ENCODE measurements around the gene SLC22A3.

The SLC22A3 gene

DNA sequence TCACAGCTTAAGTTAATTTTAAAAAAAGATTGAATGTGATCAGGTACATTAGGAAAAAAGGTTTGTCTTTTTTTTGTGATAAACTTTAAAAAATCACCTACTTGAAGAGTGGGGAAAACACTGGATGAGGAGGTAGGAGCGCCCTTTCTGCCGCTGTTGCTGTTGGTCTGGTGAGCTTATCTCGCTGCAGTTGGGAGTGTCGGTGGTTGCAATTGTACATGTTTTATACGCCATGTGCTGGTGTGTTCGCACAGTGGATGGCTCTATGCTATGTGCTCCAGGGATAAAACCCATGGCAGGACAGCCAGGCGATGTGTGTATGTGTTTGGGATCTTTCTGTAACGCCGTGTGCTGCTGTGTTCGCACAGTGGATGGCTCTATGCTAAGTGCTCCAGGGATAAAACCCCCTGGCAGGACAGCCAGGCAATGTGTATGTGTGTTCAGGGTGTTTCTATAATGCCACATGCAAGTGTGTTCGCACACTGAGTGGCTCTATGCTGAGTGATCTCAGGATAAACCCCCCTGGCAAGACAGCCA is 1.7 kb downstream of the SLC22A3 start:
- Histone ChIP-seq H3K27ac (ENCODE audit: low read depth, low read length) (no peak overlapping the region), H3K9me3 (ENCODE audit: control insufficient read depth, insufficient read depth, low read length) (peaks cover 5% of the 10 kb centered on the region; the same call in 1 of the 2 replicates), H3K4me1 (ENCODE audit: control insufficient read depth, low read length) (no peaks in the 10 kb centered on the region), H3K79me2 (ENCODE audit: control insufficient read depth, low read length) (no peaks in the 10 kb centered on the region), H3K27me3 (ENCODE audit: control insufficient read depth, low read length) (no peaks in the 10 kb centered on the region), H3K4me3 (ENCODE audit: low read length) (no peak overlapping the region), H3F3A (ENCODE audit: control insufficient read depth, insufficient read depth) (no peaks in the 10 kb centered on the region), H4K20me1 (ENCODE audit: control insufficient read depth, insufficient read depth, low read depth, low read length) (no peaks in the 10 kb centered on the region), H3K9me2 (replicated peaks; ENCODE audit: control insufficient read depth, low read length) (no peaks in the 10 kb centered on the region), H3K4me2 (ENCODE audit: low read length) (no peak overlapping the region), H3K36me3 (ENCODE audit: control insufficient read depth, low read length) (no peaks in the 10 kb centered on the region)
- TF ChIP-seq EZH2phosphoT487 (IDR thresholded peaks at IDR 0.05; ENCODE audit: borderline replicate concordance, low read length): no peak
- TF ChIP-seq, protein P1, sequence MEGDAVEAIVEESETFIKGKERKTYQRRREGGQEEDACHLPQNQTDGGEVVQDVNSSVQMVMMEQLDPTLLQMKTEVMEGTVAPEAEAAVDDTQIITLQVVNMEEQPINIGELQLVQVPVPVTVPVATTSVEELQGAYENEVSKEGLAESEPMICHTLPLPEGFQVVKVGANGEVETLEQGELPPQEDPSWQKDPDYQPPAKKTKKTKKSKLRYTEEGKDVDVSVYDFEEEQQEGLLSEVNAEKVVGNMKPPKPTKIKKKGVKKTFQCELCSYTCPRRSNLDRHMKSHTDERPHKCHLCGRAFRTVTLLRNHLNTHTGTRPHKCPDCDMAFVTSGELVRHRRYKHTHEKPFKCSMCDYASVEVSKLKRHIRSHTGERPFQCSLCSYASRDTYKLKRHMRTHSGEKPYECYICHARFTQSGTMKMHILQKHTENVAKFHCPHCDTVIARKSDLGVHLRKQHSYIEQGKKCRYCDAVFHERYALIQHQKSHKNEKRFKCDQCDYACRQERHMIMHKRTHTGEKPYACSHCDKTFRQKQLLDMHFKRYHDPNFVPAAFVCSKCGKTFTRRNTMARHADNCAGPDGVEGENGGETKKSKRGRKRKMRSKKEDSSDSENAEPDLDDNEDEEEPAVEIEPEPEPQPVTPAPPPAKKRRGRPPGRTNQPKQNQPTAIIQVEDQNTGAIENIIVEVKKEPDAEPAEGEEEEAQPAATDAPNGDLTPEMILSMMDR (IDR thresholded peaks at IDR 0.05; ENCODE audit: low read depth, low read length, poor library complexity, severe bottlenecking): no peak

DNA sequence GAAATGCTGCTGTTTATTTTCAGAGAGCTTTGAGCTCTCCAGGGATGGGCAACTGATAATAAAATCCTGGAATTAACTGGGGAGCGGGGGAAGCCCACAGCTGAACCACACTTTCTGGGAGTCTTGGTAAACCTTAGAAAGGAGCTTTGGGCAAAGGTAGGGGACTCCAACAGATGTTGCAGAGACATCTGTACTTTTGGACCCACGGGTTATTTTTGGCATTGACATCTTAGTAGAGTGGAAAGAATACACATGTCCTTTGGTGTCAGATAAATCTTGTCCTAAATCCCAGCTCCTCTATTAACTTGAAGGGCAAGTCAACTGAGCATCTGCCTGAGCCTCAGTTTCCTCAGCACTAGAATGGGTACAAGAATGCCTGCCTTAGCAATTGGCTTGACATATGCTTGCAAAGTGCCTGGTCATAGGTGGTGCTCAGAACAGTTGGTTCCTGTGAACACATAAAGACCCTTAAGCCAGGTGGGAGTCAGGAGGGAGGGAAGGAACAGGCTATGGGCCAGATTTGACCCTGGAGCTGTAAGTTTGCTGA is 5.8 kb downstream of the SLC22A3 start:
- no peak overlapping the region for H3K4me3 ChIP-seq (ENCODE audit: low read length)

DNA sequence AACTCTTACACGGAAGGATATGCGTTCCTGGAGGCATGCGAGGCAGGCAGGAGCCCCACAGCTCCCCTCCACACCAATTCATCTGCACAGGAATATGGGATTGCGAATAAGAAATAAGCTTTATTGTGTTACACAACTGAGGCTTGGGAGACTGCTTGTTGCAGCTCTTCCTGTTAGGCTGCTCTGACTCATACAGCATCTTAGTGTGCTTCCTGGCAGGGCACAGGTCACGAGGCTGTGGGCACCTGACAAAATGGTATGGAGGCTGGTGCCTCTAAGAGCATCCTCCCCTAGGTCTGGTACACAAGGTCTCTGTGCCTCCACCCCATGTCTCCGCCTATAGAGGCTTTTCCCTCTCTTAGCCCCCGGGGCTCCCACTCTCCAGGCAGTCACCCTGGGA is 6.8 kb downstream of the SLC22A3 start:
- H3K4me2 ChIP-seq (ENCODE audit: low read length): no peak overlapping the region
- TF ChIP-seq, protein P1 (IDR thresholded peaks at IDR 0.05; ENCODE audit: low read depth, low read length, poor library complexity, severe bottlenecking): no peak
- no peak for TF ChIP-seq EZH2phosphoT487 (IDR thresholded peaks at IDR 0.05; ENCODE audit: borderline replicate concordance, low read length)
- no peaks in the 10 kb centered on the region for H3K4me1 ChIP-seq (ENCODE audit: control insufficient read depth, low read length)

More for the DNA sequence above, 5.8 kb downstream of the SLC22A3 start:
- Histone ChIP-seq H3K9me2 (replicated peaks; ENCODE audit: control insufficient read depth, low read length) (no peaks in the 10 kb centered on the region), H3K4me2 (ENCODE audit: low read length) (no peak overlapping the region), H4K20me1 (ENCODE audit: control insufficient read depth, insufficient read depth, low read depth, low read length) (no peaks in the 10 kb centered on the region), H3K9me3 (ENCODE audit: control insufficient read depth, insufficient read depth, low read length) (no peaks in the 10 kb centered on the region), H3K36me3 (ENCODE audit: control insufficient read depth, low read length) (no peaks in the 10 kb centered on the region), H3K4me1 (ENCODE audit: control insufficient read depth, low read length) (no peaks in the 10 kb centered on the region), H3F3A (ENCODE audit: control insufficient read depth, insufficient read depth) (no peaks in the 10 kb centered on the region), H3K27ac (ENCODE audit: low read depth, low read length) (no peak overlapping the region), H3K27me3 (ENCODE audit: control insufficient read depth, low read length) (no peaks in the 10 kb centered on the region), H3K79me2 (ENCODE audit: control insufficient read depth, low read length) (no peaks in the 10 kb centered on the region)
- TF ChIP-seq, protein P1 (IDR thresholded peaks at IDR 0.05; ENCODE audit: low read depth, low read length, poor library complexity, severe bottlenecking): no peak

More for the DNA sequence above, 6.8 kb downstream of the SLC22A3 start:
- H3K79me2 ChIP-seq (ENCODE audit: control insufficient read depth, low read length): no peaks in the 10 kb centered on the region
- no peak overlapping the region for H3K4me3 ChIP-seq (ENCODE audit: low read length)
- no peak overlapping the region for H3K27ac ChIP-seq (ENCODE audit: low read depth, low read length)
- H3F3A ChIP-seq (ENCODE audit: control insufficient read depth, insufficient read depth): no peaks in the 10 kb centered on the region
- H3K27me3 ChIP-seq (ENCODE audit: control insufficient read depth, low read length): no peaks in the 10 kb centered on the region
- no peaks in the 10 kb centered on the region for H3K9me3 ChIP-seq (ENCODE audit: control insufficient read depth, insufficient read depth, low read length)
- H4K20me1 ChIP-seq (ENCODE audit: control insufficient read depth, insufficient read depth, low read depth, low read length): no peaks in the 10 kb centered on the region
- H3K36me3 ChIP-seq (ENCODE audit: control insufficient read depth, low read length): no peaks in the 10 kb centered on the region
- H3K9me2 ChIP-seq (replicated peaks; ENCODE audit: control insufficient read depth, low read length): no peaks in the 10 kb centered on the region
